ENCODE results near the gene DNTT.
A peak's percentile ranks its signal among the peaks of the same experiment; 100 is the strongest.

The DNTT gene

GRCh38 chr10:96369890-96370583 lies 65.8 kb downstream of the DNTT start:
- no peak for TF ChIP-seq CTCF (IDR thresholded peaks at IDR 0.05; ENCODE audit: borderline replicate concordance, control extremely low read depth, extremely low read depth, insufficient read depth, missing control alignments)
- in situ Hi-C loops (cut with MboI; ENCODE audit: low sequenced_read_pairs, unreplicated experiment): no loop called here
- no peak for DNase-seq (ENCODE audit: low spot score)

GRCh38 chr10:96370584-96371157 lies 66.4 kb downstream of the DNTT start:
- DNase-seq (ENCODE audit: low spot score): peak; percentile 84
- peak; percentile 81 for TF ChIP-seq CTCF (IDR thresholded peaks at IDR 0.05; ENCODE audit: borderline replicate concordance, control extremely low read depth, extremely low read depth, insufficient read depth, missing control alignments)
- in situ Hi-C loops (cut with MboI; ENCODE audit: low sequenced_read_pairs, unreplicated experiment): no loop called here

GRCh38 chr10:96371356-96371755 lies 67.1 kb downstream of the DNTT start:
- no peak for TF ChIP-seq CTCF (IDR thresholded peaks at IDR 0.05; ENCODE audit: borderline replicate concordance, control extremely low read depth, extremely low read depth, insufficient read depth, missing control alignments)
- in situ Hi-C loops (cut with MboI; ENCODE audit: low sequenced_read_pairs, unreplicated experiment): no loop called here
- DNase-seq (ENCODE audit: low spot score): no peak

- no peak for TF ChIP-seq CTCF (IDR thresholded peaks at IDR 0.05; ENCODE audit: borderline replicate concordance, control extremely low read depth, extremely low read depth, insufficient read depth, missing control alignments)
- in situ Hi-C loops (cut with MboI; ENCODE audit: low sequenced_read_pairs, unreplicated experiment): no loop called here
- no peak for DNase-seq (ENCODE audit: low spot score)
Observed at GRCh38 chr10:96374004-96374403, 69.8 kb downstream of the DNTT start.

- no peak for DNase-seq (ENCODE audit: low spot score)
- TF ChIP-seq CTCF (IDR thresholded peaks at IDR 0.05; ENCODE audit: borderline replicate concordance, control extremely low read depth, extremely low read depth, insufficient read depth, missing control alignments): no peak
- in situ Hi-C loops (cut with MboI; ENCODE audit: low sequenced_read_pairs, unreplicated experiment): no loop called here
Observed at GRCh38 chr10:96374639-96374984, 70.4 kb downstream of the DNTT start.

- in situ Hi-C loops (cut with MboI; ENCODE audit: low sequenced_read_pairs, unreplicated experiment): loop anchor here (25.0 kb wide), 1 partner anchor 237 kb away; no protein-coding TSS in a partner anchor
- TF ChIP-seq CTCF (IDR thresholded peaks at IDR 0.05; ENCODE audit: borderline replicate concordance, control extremely low read depth, extremely low read depth, insufficient read depth, missing control alignments): peak; percentile 99
Observed at GRCh38 chr10:96374985-96375830, 71.0 kb downstream of the DNTT start.

More at GRCh38 chr10:96374985-96375830, 71.0 kb downstream of the DNTT start:
- peak; percentile 95 for DNase-seq (ENCODE audit: low spot score)

Data from GM13976 (cell line).